ENCODE data around the gene DCUN1D3. TPM values are rescaled to one million over a fixed set of nuclear protein-coding genes. Genes with fewer than 3 reads are reported as not detected.
A peak's percentile ranks its signal among the peaks of the same experiment; 100 is the strongest.

The DCUN1D3 gene
- total RNA-seq, 1 experiment from 2014 or later: 16.4 TPM

- no peaks in the 10 kb centered on the region for H3K36me3 ChIP-seq (ENCODE audit: control insufficient read depth in 1 of 2, insufficient read depth in 2 of 2, low read length in 2 of 2)
- peak overlapping the region; percentile 52; the same call in 1 of the 2 replicates for H3K27ac ChIP-seq (ENCODE audit: low read depth, low read length)
- peaks cover 86% of the 10 kb centered on the region for H3K79me2 ChIP-seq (ENCODE audit: insufficient read depth, low read length)
- POLR2A ChIA-PET: interaction anchor here (1.3 kb wide), 1 partner anchor 13 kb away, joined by 4 read pairs; no protein-coding TSS in a partner anchor
- peak overlapping the region; percentile 23 for H3K9ac ChIP-seq (ENCODE audit: low read length)
- no peak overlapping the region for H2AFZ ChIP-seq (ENCODE audit: low read depth, low read length, poor library complexity, severe bottlenecking)
- no peaks in the 10 kb centered on the region for H3K9me3 ChIP-seq (ENCODE audit: control insufficient read depth in 1 of 2, insufficient read depth in 1 of 2, low read depth in 1 of 2, low read length in 2 of 2)
- intact Hi-C loops (cut with micrococcal nuclease): no loop called here
- no peak for DNase-seq (ENCODE audit: low read depth, low spot score)
- RAD21 ChIA-PET (ENCODE audit: low non-redundant PET in 1 of 2, low total read pairs in 2 of 2, uncharacterized antibody in 2 of 2, unreplicated experiment in 2 of 2): no interaction called here
- no peak overlapping the region for H3K4me3 ChIP-seq (replicated peaks in 1 of 2; ENCODE audit: low read depth in 1 of 2, low read length in 2 of 2)
- peaks cover 38 to 42% of the 10 kb centered on the region in 2 experiments for H3K4me1 ChIP-seq (ENCODE audit: control insufficient read depth in 1 of 2, insufficient read depth in 2 of 2, low read length in 2 of 2)
- peak; percentile 37 for ATAC-seq
- no TSS peak for BruUV-seq (replicated peaks)
- no peaks in the 10 kb centered on the region for H4K20me1 ChIP-seq (ENCODE audit: insufficient read depth)
- H3K4me2 ChIP-seq (ENCODE audit: low read length): peak overlapping the region; percentile 60
- CTCF ChIA-PET: interaction anchor here (1.7 kb wide), 1 partner anchor 10 kb away, joined by 5 read pairs; no protein-coding TSS in a partner anchor
- TF ChIP-seq POLR2A (IDR thresholded peaks at IDR 0.05; ENCODE audit: borderline replicate concordance, extremely low read depth, insufficient read depth, insufficient read length) (no peak), ZBTB33 (IDR thresholded peaks at IDR 0.05; ENCODE audit: extremely low read depth, insufficient replicate concordance, low read length) (no peak), ZNF274 (IDR thresholded peaks at IDR 0.05; ENCODE audit: low read depth, low read length) (no peak), SRF (IDR thresholded peaks at IDR 0.05; ENCODE audit: low read depth) (no peak), CBX3 (IDR thresholded peaks at IDR 0.05; ENCODE audit: low read depth) (no peak), TCF7L2 (IDR thresholded peaks at IDR 0.05; ENCODE audit: borderline replicate concordance, extremely low read depth, insufficient read depth, insufficient read length) (no peak)
- no peaks in the 10 kb centered on the region for H3K9me2 ChIP-seq (ENCODE audit: insufficient read depth)
- no peaks in the 10 kb centered on the region for H3K27me3 ChIP-seq (ENCODE audit: insufficient read depth, low read length)
Measured at GRCh38 chr16:20878682-20879147, 21.4 kb downstream of the DCUN1D3 start.

GRCh38 chr16:20875355-20875650 is 24.9 kb downstream of the DCUN1D3 start:
- DNase-seq (ENCODE audit: low read depth, low spot score) (no peak), ATAC-seq (0 out of 2 replicates have a peak, but pooled peaks have one; percentile 16)
- intact Hi-C loops (cut with micrococcal nuclease): no loop called here
- Histone ChIP-seq H3K79me2 (ENCODE audit: insufficient read depth, low read length) (peaks cover 93% of the 10 kb centered on the region), H2AFZ (ENCODE audit: low read depth, low read length, poor library complexity, severe bottlenecking) (no peak overlapping the region), H3K36me3 (ENCODE audit: control insufficient read depth in 1 of 2, insufficient read depth in 2 of 2, low read length in 2 of 2) (no peaks in the 10 kb centered on the region), H3K9me2 (ENCODE audit: insufficient read depth) (no peaks in the 10 kb centered on the region), H3K9ac (ENCODE audit: low read length) (no peak overlapping the region), H4K20me1 (ENCODE audit: insufficient read depth) (no peaks in the 10 kb centered on the region), H3K27ac (ENCODE audit: low read depth, low read length) (no peak overlapping the region), H3K9me3 (ENCODE audit: control insufficient read depth in 1 of 2, insufficient read depth in 1 of 2, low read depth in 1 of 2, low read length in 2 of 2) (no peaks in the 10 kb centered on the region), H3K4me2 (ENCODE audit: low read length) (no peak overlapping the region), H3K4me1 (ENCODE audit: control insufficient read depth in 1 of 2, insufficient read depth in 2 of 2, low read length in 2 of 2) (peaks cover 27 to 37% of the 10 kb centered on the region in 2 experiments), H3K27me3 (ENCODE audit: insufficient read depth, low read length) (no peaks in the 10 kb centered on the region), H3K4me3 (replicated peaks in 1 of 2; ENCODE audit: low read depth in 1 of 2, low read length in 2 of 2) (no peak overlapping the region)
- RAD21 ChIA-PET (ENCODE audit: low non-redundant PET in 1 of 2, low total read pairs in 2 of 2, uncharacterized antibody in 2 of 2, unreplicated experiment in 2 of 2): interaction anchor here in 1 of 2 experiments (0.7 kb wide), 1 partner anchor 38 kb away, joined by 5 read pairs; no protein-coding TSS in a partner anchor
- no TSS peak for BruUV-seq (replicated peaks)
- CTCF ChIA-PET: interaction anchor here (1.1 to 1.8 kb wide), 3 partner anchors 9 to 25 kb away, joined by 3 to 9 read pairs (median 5); no protein-coding TSS in a partner anchor
- POLR2A ChIA-PET: interaction anchor here (1.0 to 1.5 kb wide), 2 partner anchors 9 to 25 kb away, joined by 4 to 6 read pairs; no protein-coding TSS in a partner anchor
- TF ChIP-seq ATF3 (IDR thresholded peaks at IDR 0.05) (no peak), RAD21 (IDR thresholded peaks at IDR 0.05; ENCODE audit: low read depth) (no peak), EZH2phosphoT487 (IDR thresholded peaks at IDR 0.05; ENCODE audit: borderline replicate concordance) (no peak), YY1 (IDR thresholded peaks at IDR 0.05; ENCODE audit: extremely low read depth, insufficient replicate concordance, low read depth, low read length) (no peak), REST (IDR thresholded peaks at IDR 0.05; ENCODE audit: low read depth) (no peak), SIN3A (IDR thresholded peaks at IDR 0.05; ENCODE audit: low read depth) (no peak), EGR1 (IDR thresholded peaks at IDR 0.05; ENCODE audit: low read depth) (no peak), EZH2 (IDR thresholded peaks at IDR 0.05) (no peak), ZNF274 (IDR thresholded peaks at IDR 0.05; ENCODE audit: low read depth, low read length) (no peak)
